Activated T-cell treated with anti-CD3 and anti-CD28 coated beads, Interleukin-2, amount 50 U/mL, for 24 hours (primary cell): ENCODE data around the gene BCL2L13.
"Not testable (repeated sequence)": the region's sequence is repeated elsewhere in the genome, so short reads cannot be mapped to it uniquely, and the experiment has no call there.

Experiments used
- DNase-seq: peaks from one replicate; pipeline ENCODE4 v3.0.0-alpha.2; 2020
- H3K27ac Mint-ChIP-seq: 2 replicates; pipeline ENCODE4 v1.8.0; 2020; ENCODE audit warnings: mild to moderate bottlenecking, mixed read lengths
- H3K27me3 Mint-ChIP-seq: 2 replicates; pipeline ENCODE4 v1.8.0; 2020; ENCODE audit warnings: mixed read lengths
- H3K36me3 Mint-ChIP-seq: 2 replicates; pipeline ENCODE4 v1.8.0; 2020; ENCODE audit warnings: low read depth, mixed read lengths
- H3K4me1 Mint-ChIP-seq: 2 replicates; pipeline ENCODE4 v1.8.0; 2020; ENCODE audit warnings: low read depth, mixed read lengths
- H3K4me3 Mint-ChIP-seq: 2 replicates; pipeline ENCODE4 v1.8.0; 2020; ENCODE audit warnings: mild to moderate bottlenecking, moderate library complexity, mixed read lengths
- H3K9me3 Mint-ChIP-seq: 2 replicates; pipeline ENCODE4 v1.8.0; 2020; ENCODE audit warnings: mixed read lengths

The BCL2L13 gene

GRCh38 chr22:17695986-17696385 lies 57.4 kb downstream of the BCL2L13 start:
- no peak overlapping the region for H3K27ac Mint-ChIP-seq
- no peaks in the 10 kb centered on the region for H3K9me3 Mint-ChIP-seq
- peaks cover 5% of the 10 kb centered on the region for H3K4me1 Mint-ChIP-seq
- no peaks in the 10 kb centered on the region for H3K27me3 Mint-ChIP-seq
- DNase-seq = no peak
- peaks cover 53% of the 10 kb centered on the region for H3K36me3 Mint-ChIP-seq
- H3K4me3 Mint-ChIP-seq = no peak overlapping the region

DNA sequence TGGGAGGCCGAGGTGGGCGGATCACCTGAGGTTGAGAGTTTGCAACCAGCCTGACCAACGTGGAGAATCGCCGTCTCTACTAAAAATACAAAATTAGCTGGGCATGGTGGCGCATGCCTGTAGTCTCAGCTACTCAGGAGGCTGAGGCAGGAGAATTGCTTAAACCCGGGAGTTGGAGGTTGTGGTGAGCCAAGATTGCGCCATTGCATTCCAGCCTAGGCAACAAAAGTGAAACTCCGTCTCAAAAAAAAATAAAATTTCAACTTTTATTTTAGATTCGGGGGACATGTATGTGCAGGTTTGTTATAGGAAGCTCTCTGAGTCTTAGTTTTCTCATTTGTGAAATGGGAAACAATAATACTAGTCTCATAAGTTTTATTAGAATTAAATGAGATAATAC lies 58.6 kb downstream of the BCL2L13 start:
- H3K9me3 Mint-ChIP-seq, H3K27me3 Mint-ChIP-seq: not testable (repeated sequence)

GRCh38 chr22:17698276-17698675 lies 59.7 kb downstream of the BCL2L13 start:
- not testable (repeated sequence) for DNase-seq, H3K27ac Mint-ChIP-seq, H3K27me3 Mint-ChIP-seq, H3K4me1 Mint-ChIP-seq, H3K4me3 Mint-ChIP-seq, H3K9me3 Mint-ChIP-seq
- H3K36me3 Mint-ChIP-seq = peaks cover 48% of the 10 kb centered on the region

More for the DNA sequence above, 58.6 kb downstream of the BCL2L13 start:
- DNase-seq, H3K4me3 Mint-ChIP-seq, H3K4me1 Mint-ChIP-seq, H3K27ac Mint-ChIP-seq: not testable (repeated sequence)
- H3K36me3 Mint-ChIP-seq = peaks cover 46% of the 10 kb centered on the region

DNA sequence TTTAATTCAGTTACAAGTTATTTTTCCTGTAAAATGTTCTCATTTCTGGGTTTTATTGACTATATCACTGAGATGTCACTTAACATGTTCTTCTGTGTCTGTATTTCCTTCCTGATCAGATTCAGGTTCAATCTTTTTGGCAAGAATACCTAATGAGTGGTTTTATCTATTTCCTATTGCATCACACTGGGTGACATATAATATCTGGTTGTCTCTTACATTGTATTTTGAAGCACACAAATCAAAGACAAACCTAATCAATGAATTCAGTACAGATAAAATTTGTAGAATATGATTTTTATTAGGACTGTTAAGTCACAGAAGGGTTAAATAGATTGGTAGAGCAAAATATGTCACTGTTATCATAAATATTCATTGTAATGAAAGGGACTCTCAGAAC lies 60.4 kb downstream of the BCL2L13 start:
- no peaks in the 10 kb centered on the region for H3K27me3 Mint-ChIP-seq
- no peaks in the 10 kb centered on the region for H3K9me3 Mint-ChIP-seq
- DNase-seq = no peak
- H3K4me1 Mint-ChIP-seq = peaks cover 6% of the 10 kb centered on the region
- H3K27ac Mint-ChIP-seq = peak overlapping the region; percentile 42
- H3K4me3 Mint-ChIP-seq = no peak overlapping the region
- peaks cover 55% of the 10 kb centered on the region for H3K36me3 Mint-ChIP-seq

- Mint-ChIP-seq H3K9me3 (no peaks in the 10 kb centered on the region), H3K36me3 (peaks cover 56% of the 10 kb centered on the region), H3K4me3 (no peak overlapping the region), H3K4me1 (peaks cover 3% of the 10 kb centered on the region), H3K27me3 (no peaks in the 10 kb centered on the region), H3K27ac (no peak overlapping the region)
- DNase-seq = no peak
These were observed 61.3 kb downstream of the BCL2L13 start for GRCh38 chr22:17699696-17700340.

DNA sequence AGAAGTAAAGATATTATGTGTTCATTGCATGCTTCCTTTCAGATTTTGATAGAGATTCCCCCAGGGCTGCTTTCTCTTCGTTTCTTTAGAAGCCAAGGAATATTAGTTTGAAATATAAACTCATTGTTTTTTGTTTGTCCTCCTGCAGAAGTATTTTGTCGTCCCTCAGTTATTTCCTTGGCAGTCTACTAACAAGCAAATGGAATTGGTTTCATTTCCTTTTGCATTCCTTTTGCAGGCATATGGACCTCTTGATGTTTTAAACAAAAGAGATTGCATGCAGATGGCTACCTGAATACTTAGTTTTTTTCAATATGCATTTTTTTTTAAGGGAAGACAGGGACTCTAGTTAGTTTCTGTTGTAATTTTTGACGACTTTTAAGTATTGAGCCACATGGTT lies 62.2 kb downstream of the BCL2L13 start:
- Mint-ChIP-seq H3K36me3 (peaks cover 60% of the 10 kb centered on the region), H3K4me3 (no peak overlapping the region), H3K27ac (no peak overlapping the region), H3K9me3 (no peaks in the 10 kb centered on the region), H3K4me1 (peaks cover 8% of the 10 kb centered on the region), H3K27me3 (no peaks in the 10 kb centered on the region)
- DNase-seq = no peak

DNA sequence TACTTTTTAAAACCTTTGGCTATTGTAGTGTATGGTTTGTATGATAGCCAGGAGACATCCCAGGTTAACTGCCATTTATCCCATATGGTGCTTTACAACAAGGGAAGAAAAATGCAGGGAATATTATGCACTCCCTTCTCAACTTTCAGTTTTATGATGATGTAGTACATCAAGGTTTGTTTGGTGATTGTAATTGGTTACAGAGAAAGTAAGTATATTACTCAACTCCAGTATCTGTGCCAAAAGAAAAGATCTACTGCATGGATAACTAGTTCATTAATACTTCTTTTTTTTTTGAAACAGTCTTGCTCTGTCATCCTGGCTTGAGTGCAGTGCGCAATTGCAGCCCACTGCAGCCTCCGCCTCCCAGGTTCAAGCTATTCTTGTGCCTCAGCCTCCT lies 65.3 kb downstream of the BCL2L13 start:
- Mint-ChIP-seq H3K4me3 (no peak overlapping the region), H3K36me3 (peaks cover 59% of the 10 kb centered on the region), H3K27me3 (no peaks in the 10 kb centered on the region), H3K27ac (no peak overlapping the region), H3K4me1 (peaks cover 21% of the 10 kb centered on the region), H3K9me3 (no peaks in the 10 kb centered on the region)
- no peak for DNase-seq

DNA sequence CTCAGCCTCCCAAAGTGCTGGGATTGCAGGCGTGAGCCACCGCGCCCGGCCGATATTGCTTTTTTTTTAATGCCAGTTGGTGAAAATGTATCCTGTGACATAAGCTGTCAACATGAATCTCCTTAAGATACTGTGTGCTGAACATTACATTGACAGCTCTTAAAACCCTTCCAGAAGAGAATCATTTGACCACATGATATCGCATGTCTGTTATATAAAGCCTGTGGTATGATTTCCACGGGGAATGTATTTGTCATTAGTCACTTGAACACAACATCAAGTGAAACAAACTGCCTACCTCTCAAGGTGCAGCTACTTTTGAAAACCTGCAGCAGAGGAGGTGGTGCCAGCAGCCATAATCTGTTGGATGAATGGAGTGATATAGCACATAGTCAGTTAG lies 67.0 kb downstream of the BCL2L13 start:
- Mint-ChIP-seq H3K4me1 (peaks cover 21% of the 10 kb centered on the region), H3K36me3 (peaks cover 51% of the 10 kb centered on the region), H3K4me3 (no peak overlapping the region), H3K27ac (peak overlapping the region; percentile 97), H3K27me3 (no peaks in the 10 kb centered on the region), H3K9me3 (no peaks in the 10 kb centered on the region)
- no peak for DNase-seq

- Mint-ChIP-seq H3K9me3 (no peaks in the 10 kb centered on the region), H3K4me3 (peak overlapping the region; percentile 64), H3K27ac (peak overlapping the region; percentile 97), H3K4me1 (peaks cover 21% of the 10 kb centered on the region), H3K36me3 (peaks cover 49% of the 10 kb centered on the region), H3K27me3 (no peaks in the 10 kb centered on the region)
- peak; percentile 45 for DNase-seq
These were observed 67.7 kb downstream of the BCL2L13 start for GRCh38 chr22:17705951-17706900.

DNA sequence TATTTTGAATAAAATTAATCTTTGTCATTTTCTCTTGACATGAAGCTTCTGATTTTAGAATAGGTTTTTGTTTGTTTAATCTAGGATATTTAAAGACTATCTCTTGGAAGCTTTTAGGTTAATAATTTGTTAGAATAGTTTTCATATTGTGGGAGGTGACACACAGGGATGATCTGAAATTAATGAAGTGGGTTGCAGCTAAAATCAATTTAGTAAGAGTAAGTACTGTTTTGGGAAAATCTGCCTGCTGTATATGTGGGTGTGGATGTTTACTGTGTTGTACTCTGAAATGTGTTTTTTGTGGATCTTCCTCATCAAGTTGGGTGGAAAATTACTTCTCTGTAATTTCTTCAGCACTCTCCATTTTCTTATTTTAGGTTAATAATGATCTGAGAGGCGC lies 68.4 kb downstream of the BCL2L13 start:
- Mint-ChIP-seq H3K4me3 (no peak overlapping the region), H3K4me1 (peaks cover 21% of the 10 kb centered on the region), H3K27me3 (no peaks in the 10 kb centered on the region), H3K36me3 (peaks cover 54% of the 10 kb centered on the region), H3K27ac (no peak overlapping the region), H3K9me3 (no peaks in the 10 kb centered on the region)
- DNase-seq = no peak

GRCh38 chr22:17707526-17707925 lies 69.0 kb downstream of the BCL2L13 start:
- no peaks in the 10 kb centered on the region for H3K9me3 Mint-ChIP-seq
- no peak overlapping the region for H3K27ac Mint-ChIP-seq
- peaks cover 57% of the 10 kb centered on the region for H3K36me3 Mint-ChIP-seq
- H3K4me3 Mint-ChIP-seq = no peak overlapping the region
- DNase-seq = no peak
- peaks cover 21% of the 10 kb centered on the region for H3K4me1 Mint-ChIP-seq
- no peaks in the 10 kb centered on the region for H3K27me3 Mint-ChIP-seq

GRCh38 chr22:17710023-17710422 lies 71.5 kb downstream of the BCL2L13 start:
- H3K27ac Mint-ChIP-seq = no peak overlapping the region
- no peak overlapping the region for H3K4me3 Mint-ChIP-seq
- H3K27me3 Mint-ChIP-seq = no peaks in the 10 kb centered on the region
- no peaks in the 10 kb centered on the region for H3K9me3 Mint-ChIP-seq
- peaks cover 45% of the 10 kb centered on the region for H3K36me3 Mint-ChIP-seq
- peaks cover 19% of the 10 kb centered on the region for H3K4me1 Mint-ChIP-seq
- DNase-seq = no peak

- H3K36me3 Mint-ChIP-seq = peaks cover 35% of the 10 kb centered on the region
- no peak overlapping the region for H3K4me3 Mint-ChIP-seq
- H3K4me1 Mint-ChIP-seq = peaks cover 2% of the 10 kb centered on the region
- H3K27me3 Mint-ChIP-seq = no peaks in the 10 kb centered on the region
- no peak for DNase-seq
- H3K9me3 Mint-ChIP-seq = no peaks in the 10 kb centered on the region
- no peak overlapping the region for H3K27ac Mint-ChIP-seq
These were observed 73.9 kb downstream of the BCL2L13 start for GRCh38 chr22:17712441-17712840.

DNA sequence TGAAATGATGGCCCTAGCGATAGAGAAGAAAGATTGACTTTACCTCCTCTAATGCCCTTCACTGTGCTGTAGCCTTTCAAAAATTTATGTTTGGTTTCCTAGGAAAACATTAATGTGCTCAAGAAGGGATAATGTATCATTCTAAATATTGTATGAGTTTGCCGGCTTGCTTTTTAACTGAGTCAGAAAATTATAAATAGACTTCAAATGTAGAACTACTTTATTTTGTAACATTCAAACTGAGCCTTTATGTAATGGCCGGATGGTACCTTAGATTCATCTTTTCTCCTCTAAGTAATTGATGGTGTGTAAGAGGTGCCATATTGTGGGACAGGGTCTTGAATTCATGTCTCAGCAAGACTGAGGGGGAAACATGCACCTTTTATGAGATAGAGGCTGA lies 78.0 kb downstream of the BCL2L13 start:
- Mint-ChIP-seq H3K4me3 (no peak overlapping the region), H3K27ac (no peak overlapping the region), H3K4me1 (peaks cover 2% of the 10 kb centered on the region), H3K27me3 (no peaks in the 10 kb centered on the region), H3K36me3 (peaks cover 26% of the 10 kb centered on the region), H3K9me3 (no peaks in the 10 kb centered on the region)
- DNase-seq = no peak

DNA sequence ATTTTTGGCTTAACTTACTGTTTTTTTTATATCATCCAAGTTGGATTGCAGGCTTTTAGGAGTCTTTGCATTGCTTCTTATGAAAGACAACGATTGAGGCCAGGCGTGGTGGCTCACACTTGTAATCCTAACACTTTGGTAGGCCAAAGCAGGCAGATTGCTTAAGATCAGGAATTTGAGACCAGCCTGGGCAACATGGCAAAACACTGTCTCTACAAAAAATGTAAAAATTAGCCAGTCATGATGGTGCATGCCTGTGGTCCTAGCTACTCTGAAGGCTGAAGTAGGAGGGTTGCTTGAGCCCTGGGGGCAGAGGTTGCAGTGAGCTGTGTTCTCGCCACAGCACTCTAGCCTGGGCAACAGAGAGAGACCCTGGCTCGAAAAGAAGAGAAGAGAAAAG lies 79.2 kb downstream of the BCL2L13 start:
- H3K4me1 Mint-ChIP-seq = peaks cover 2% of the 10 kb centered on the region
- no peaks in the 10 kb centered on the region for H3K9me3 Mint-ChIP-seq
- no peak overlapping the region for H3K4me3 Mint-ChIP-seq
- no peak overlapping the region for H3K27ac Mint-ChIP-seq
- H3K36me3 Mint-ChIP-seq = peaks cover 16% of the 10 kb centered on the region
- no peaks in the 10 kb centered on the region for H3K27me3 Mint-ChIP-seq
- no peak for DNase-seq
